OCI-LY1 (cell line): Measurements from ENCODE around the gene ZDHHC12.

Source experiments
- H2AFZ ChIP-seq: fragments of 200-600 bp; sonication (generic), shearing (Covaris generic); 2 replicates; pipeline ENCODE4 v1.6.0; 2014; ENCODE audit warnings: antibody characterized with exemption, mild to moderate bottlenecking, low read length
- H3F3A ChIP-seq: fragments of 200-600 bp; sonication (generic), shearing (Covaris generic); 2 replicates; pipeline ENCODE4 v1.6.0; 2014; ENCODE audit warnings: mild to moderate bottlenecking, antibody characterized with exemption, low read length, moderate library complexity; ENCODE audit not compliant: insufficient read depth
- H3K27ac ChIP-seq: fragments of 200-600 bp; sonication (generic); 2 replicates; pipeline ENCODE4 v1.5.1; 2014; ENCODE audit warnings: low read length, mixed run types, mild to moderate bottlenecking, low read depth; ENCODE audit not compliant: poor library complexity, severe bottlenecking
- H3K27me3 ChIP-seq: fragments of 200-600 bp; sonication (generic); 2 replicates; pipeline ENCODE4 v1.6.0; 2014; ENCODE audit warnings: antibody characterized with exemption, mild to moderate bottlenecking, low read length, moderate library complexity; ENCODE audit not compliant: insufficient read depth
- H3K36me3 ChIP-seq: fragments of 200-600 bp; sonication (generic); 2 replicates; pipeline ENCODE4 v1.6.1; 2014; ENCODE audit warnings: mild to moderate bottlenecking, antibody characterized with exemption, low read length, moderate library complexity, mixed read lengths; ENCODE audit not compliant: insufficient read depth
- H3K4me1 ChIP-seq: fragments of 200-600 bp; sonication (generic); 2 replicates; pipeline ENCODE4 v1.5.1; 2014; ENCODE audit warnings: mild to moderate bottlenecking, low read length, moderate library complexity; ENCODE audit not compliant: insufficient read depth, severe bottlenecking
- H3K4me2 ChIP-seq: fragments of 200-600 bp; sonication (generic), shearing (Covaris generic); 2 replicates; pipeline ENCODE4 v1.6.1; 2014; ENCODE audit warnings: low read length
- H3K4me3 ChIP-seq: fragments of 200-600 bp; sonication (generic); 2 replicates; pipeline ENCODE4 v1.5.1; 2014; ENCODE audit warnings: low read length, low read depth, mild to moderate bottlenecking, mixed read lengths; ENCODE audit not compliant: poor library complexity, severe bottlenecking
- H3K79me2 ChIP-seq: fragments of 200-600 bp; shearing (Covaris generic); 2 replicates; pipeline ENCODE4 v1.6.1; 2016; ENCODE audit warnings: mixed run types, low read length, mixed read lengths; ENCODE audit not compliant: insufficient read depth
- H3K9ac ChIP-seq: fragments of 200-600 bp; sonication (generic), shearing (Covaris generic); 2 replicates; pipeline ENCODE4 v1.6.1; 2014; ENCODE audit warnings: mild to moderate bottlenecking, low read length, mixed read lengths
- H3K9me2 ChIP-seq: fragments of 200-600 bp; sonication (generic), shearing (Covaris generic); 2 replicates; pipeline ENCODE4 v1.6.1; 2014; ENCODE audit warnings: low read depth, mild to moderate bottlenecking, low read length, mixed read lengths
- H3K9me3 ChIP-seq: fragments of 200-600 bp; shearing (Covaris generic); 2 replicates; pipeline ENCODE4 v1.6.1; 2014; ENCODE audit warnings: low read length, mixed read lengths
- H4K20me1 ChIP-seq: fragments of 200-600 bp; sonication (generic), shearing (Covaris generic); 2 replicates; pipeline ENCODE4 v1.6.0; 2016; ENCODE audit warnings: mild to moderate bottlenecking, low read length; ENCODE audit not compliant: insufficient read depth
- CTCF ChIP-seq: fragments of 200-600 bp; sonication (generic), shearing (Covaris generic); IDR thresholded peaks from 2 replicates; pipeline ENCODE4 v1.5.1; 2017; ENCODE audit warnings: mild to moderate bottlenecking, antibody characterized with exemption, low read length, moderate library complexity, mixed read lengths
- EZH2 ChIP-seq: fragments of 200-600 bp; sonication (generic), shearing (Covaris generic); IDR thresholded peaks from 2 replicates; pipeline ENCODE4 v1.8.0; 2017; ENCODE audit warnings: borderline replicate concordance, mixed run types, mild to moderate bottlenecking, antibody characterized with exemption, low read length, moderate library complexity, mixed read lengths

The ZDHHC12 gene

GRCh38 chr9:128714586-128715435, 9.1 kb downstream of the ZDHHC12 start:
- H3K4me3 ChIP-seq: no peak overlapping the region
- no peaks in the 10 kb centered on the region for H3K9me3 ChIP-seq
- H3K36me3 ChIP-seq: peaks cover 37% of the 10 kb centered on the region; the same call in 1 of the 2 replicates
- H3K79me2 ChIP-seq: no peaks in the 10 kb centered on the region
- TF ChIP-seq CTCF (no peak), EZH2 (no peak)
- no peaks in the 10 kb centered on the region for H3K27me3 ChIP-seq
- no peak overlapping the region for H3K9ac ChIP-seq
- no peak overlapping the region for H2AFZ ChIP-seq
- no peak overlapping the region for H3K4me2 ChIP-seq
- no peaks in the 10 kb centered on the region for H3K9me2 ChIP-seq
- H3K27ac ChIP-seq: no peak overlapping the region
- no peaks in the 10 kb centered on the region for H3F3A ChIP-seq
- H3K4me1 ChIP-seq: no peaks in the 10 kb centered on the region
- no peaks in the 10 kb centered on the region for H4K20me1 ChIP-seq

- Histone ChIP-seq H3K9me3 (no peaks in the 10 kb centered on the region), H3K9ac (no peak overlapping the region), H3F3A (no peaks in the 10 kb centered on the region), H3K9me2 (no peaks in the 10 kb centered on the region), H2AFZ (no peak overlapping the region), H3K79me2 (no peaks in the 10 kb centered on the region), H4K20me1 (no peaks in the 10 kb centered on the region), H3K27ac (no peak overlapping the region), H3K27me3 (no peaks in the 10 kb centered on the region), H3K4me2 (no peak overlapping the region), H3K4me3 (no peak overlapping the region), H3K36me3 (peaks cover 31% of the 10 kb centered on the region; the same call in 1 of the 2 replicates), H3K4me1 (no peaks in the 10 kb centered on the region)
- TF ChIP-seq CTCF (no peak), EZH2 (no peak)
These were observed 9.9 kb downstream of the ZDHHC12 start for GRCh38 chr9:128713941-128714573.

- H3K27ac ChIP-seq: no peak overlapping the region
- no peaks in the 10 kb centered on the region for H3K4me1 ChIP-seq
- H3K4me3 ChIP-seq: no peak overlapping the region
- H3K4me2 ChIP-seq: no peak overlapping the region
- no peak overlapping the region for H2AFZ ChIP-seq
- H3K9me3 ChIP-seq: no peaks in the 10 kb centered on the region
- no peak overlapping the region for H3K9ac ChIP-seq
- H3K27me3 ChIP-seq: no peaks in the 10 kb centered on the region
- no peaks in the 10 kb centered on the region for H3K79me2 ChIP-seq
- H4K20me1 ChIP-seq: no peaks in the 10 kb centered on the region
- H3F3A ChIP-seq: no peaks in the 10 kb centered on the region
- TF ChIP-seq CTCF (no peak), EZH2 (no peak)
- no peaks in the 10 kb centered on the region for H3K9me2 ChIP-seq
- peaks cover 35% of the 10 kb centered on the region for H3K36me3 ChIP-seq
These were observed 10.5 kb downstream of the ZDHHC12 start for GRCh38 chr9:128713411-128713780.
